HEK293 (cell line): ENCODE measurements around the gene HIVEP2.

ENCODE experiments used
- CTCF ChIA-PET: fragments of 350-600 bp; formaldehyde crosslinking; extraction: SDS; loops from one replicate; lab custom pipeline; 2021; ENCODE audit warnings: antibody characterized with exemption; lab: Yijun Ruan, JAX
- POLR2A ChIA-PET: fragments of 300-600 bp; formaldehyde crosslinking; extraction: SDS; loops from one replicate; lab custom pipeline; 2020; ENCODE audit warnings: antibody characterized with exemption, inconsistent platforms; lab: Yijun Ruan, JAX
- H3K27ac ChIP-seq: fragments of 200-500 bp; sonication (Bioruptor generic); 2 replicates; pipeline ENCODE4 v1.5.1; 2014; ENCODE audit warnings: low read depth, low read length, control low read depth, inconsistent platforms; ENCODE audit errors: extremely low read depth
- H3K36me3 ChIP-seq, 2 experiments: fragments of 200-500 bp in 1 of 2; sonication (Bioruptor generic) in 1 of 2; 1 replicate in 1 of 2; 2 replicates in 1 of 2; pipeline ENCODE4 v1.5.1; 2014 to 2017; ENCODE audit warnings: inconsistent platforms in 2 of 2, low read length in 2 of 2; ENCODE audit not compliant: control insufficient read depth in 2 of 2, insufficient read depth in 1 of 2
- H3K4me1 ChIP-seq: fragments of 200-500 bp; sonication (Bioruptor generic); 2 replicates; pipeline ENCODE4 v1.5.1; 2014; ENCODE audit warnings: mild to moderate bottlenecking, low read length, inconsistent platforms; ENCODE audit not compliant: control insufficient read depth, insufficient read depth
- H3K4me3 ChIP-seq: 2 replicates; pipeline ENCODE4 v1.5.1; 2011; ENCODE audit warnings: low read depth, mild to moderate bottlenecking, control low read depth, low read length, moderate library complexity
- H3K9me3 ChIP-seq: fragments of 200-500 bp; sonication (Bioruptor generic); 2 replicates; pipeline ENCODE4 v1.5.1; 2014; ENCODE audit warnings: low read depth, low read length, inconsistent platforms; ENCODE audit not compliant: control insufficient read depth, insufficient read depth
- ELK4 ChIP-seq: IDR thresholded peaks from 2 replicates; pipeline ENCODE4 v1.6.1; 2011; ENCODE audit warnings: mild to moderate bottlenecking, low read depth, low read length, borderline replicate concordance
- HOXD13 ChIP-seq: sonication (generic); formaldehyde crosslinking; IDR thresholded peaks from 2 replicates; pipeline ENCODE4 v1.8.0; 2022; ENCODE audit warnings: missing genetic modification reagents, borderline replicate concordance
- KLF1 ChIP-seq: fragments of 450-650 bp; formaldehyde crosslinking; IDR thresholded peaks from 2 replicates; pipeline ENCODE4 v1.5.1; 2016; ENCODE audit warnings: missing biosample characterization, missing genetic modification characterization
- SCRT2 ChIP-seq: fragments of 450-650 bp; formaldehyde crosslinking; IDR thresholded peaks from 2 replicates; pipeline ENCODE4 v1.5.1; 2016; ENCODE audit warnings: missing biosample characterization, missing genetic modification characterization
- ZBTB11 ChIP-seq: fragments of 450-650 bp; formaldehyde crosslinking; conservative IDR thresholded peaks from 2 replicates; pipeline ENCODE4 v1.5.1; 2016; ENCODE audit warnings: low read depth, missing biosample characterization, missing genetic modification characterization
- ZBTB20 ChIP-seq: fragments of 450-650 bp; formaldehyde crosslinking; IDR thresholded peaks from 2 replicates; pipeline ENCODE4 v1.5.1; 2016; ENCODE audit warnings: missing biosample characterization, missing genetic modification characterization
- ZFHX2 ChIP-seq: fragments of 450-650 bp; formaldehyde crosslinking; conservative IDR thresholded peaks from 2 replicates; pipeline ENCODE4 v1.5.1; 2016; ENCODE audit warnings: missing biosample characterization, missing genetic modification characterization
- ZFP3 ChIP-seq: fragments of 450-650 bp; formaldehyde crosslinking; IDR thresholded peaks from 2 replicates; pipeline ENCODE4 v1.5.1; 2016; ENCODE audit warnings: low read depth, missing biosample characterization, missing genetic modification characterization
- ZIC2 ChIP-seq: fragments of 450-650 bp; formaldehyde crosslinking; IDR thresholded peaks from 2 replicates; pipeline ENCODE4 v1.5.1; 2016; ENCODE audit warnings: missing biosample characterization, missing genetic modification characterization
- ZNF140 ChIP-seq: fragments of 450-650 bp; formaldehyde crosslinking; IDR thresholded peaks from 2 replicates; pipeline ENCODE4 v1.5.1; 2016; ENCODE audit warnings: missing biosample characterization, missing genetic modification characterization
- ZNF2 ChIP-seq: fragments of 450-650 bp; formaldehyde crosslinking; IDR thresholded peaks from 2 replicates; pipeline ENCODE4 v1.5.1; 2016; ENCODE audit warnings: missing biosample characterization, missing genetic modification characterization
- ZNF302 ChIP-seq: fragments of 450-650 bp; formaldehyde crosslinking; IDR thresholded peaks from 2 replicates; pipeline ENCODE4 v1.5.1; 2016; ENCODE audit warnings: missing biosample characterization, missing genetic modification characterization, low read depth
- ZNF350 ChIP-seq: fragments of 450-650 bp; formaldehyde crosslinking; IDR thresholded peaks from 2 replicates; pipeline ENCODE4 v1.5.0; 2017; ENCODE audit warnings: missing biosample characterization, mild to moderate bottlenecking, missing genetic modification characterization
- ZNF366 ChIP-seq: fragments of 450-650 bp; formaldehyde crosslinking; conservative IDR thresholded peaks from 2 replicates; pipeline ENCODE4 v1.5.1; 2016; ENCODE audit warnings: missing biosample characterization, missing genetic modification characterization
- ZNF433 ChIP-seq: fragments of 450-650 bp; formaldehyde crosslinking; IDR thresholded peaks from 2 replicates; pipeline ENCODE4 v1.5.1; 2016; ENCODE audit warnings: missing biosample characterization, missing genetic modification characterization, low read depth
- ZNF48 ChIP-seq: fragments of 450-650 bp; formaldehyde crosslinking; IDR thresholded peaks from 2 replicates; pipeline ENCODE4 v1.5.1; 2016; ENCODE audit warnings: missing biosample characterization, missing genetic modification characterization
- ZNF514 ChIP-seq: fragments of 450-650 bp; formaldehyde crosslinking; IDR thresholded peaks from 2 replicates; pipeline ENCODE4 v1.5.1; 2016; ENCODE audit warnings: missing biosample characterization, missing genetic modification characterization
- ZNF555 ChIP-seq: fragments of 450-650 bp; formaldehyde crosslinking; conservative IDR thresholded peaks from 2 replicates; pipeline ENCODE4 v1.5.1; 2017; ENCODE audit warnings: missing biosample characterization, mild to moderate bottlenecking, missing genetic modification characterization, inconsistent platforms
- ZNF654 ChIP-seq: fragments of 450-650 bp; formaldehyde crosslinking; IDR thresholded peaks from 2 replicates; pipeline ENCODE4 v1.5.1; 2016; ENCODE audit warnings: low read depth, missing biosample characterization, missing genetic modification characterization
- ZNF707 ChIP-seq: fragments of 450-650 bp; formaldehyde crosslinking; IDR thresholded peaks from 2 replicates; pipeline ENCODE4 v1.5.1; 2016; ENCODE audit warnings: missing biosample characterization, missing genetic modification characterization
- ZNF785 ChIP-seq: fragments of 450-650 bp; formaldehyde crosslinking; IDR thresholded peaks from 2 replicates; pipeline ENCODE4 v1.5.1; 2016; ENCODE audit warnings: missing biosample characterization, missing genetic modification characterization
- ZNF791 ChIP-seq: fragments of 450-650 bp; formaldehyde crosslinking; IDR thresholded peaks from 2 replicates; pipeline ENCODE4 v1.5.1; 2016; ENCODE audit warnings: missing biosample characterization, missing genetic modification characterization
- ZNF830 ChIP-seq: fragments of 450-650 bp; IDR thresholded peaks from 2 replicates; pipeline ENCODE4 v1.5.0; 2018; ENCODE audit warnings: missing biosample characterization, missing genetic modification characterization, low read depth, mild to moderate bottlenecking, moderate library complexity
- ZSCAN30 ChIP-seq: fragments of 450-650 bp; IDR thresholded peaks from 2 replicates; pipeline ENCODE4 v1.5.1; 2018; ENCODE audit warnings: missing biosample characterization, mild to moderate bottlenecking, missing genetic modification characterization, moderate library complexity

Gene HIVEP2

GRCh38 chr6:142809947-142810346 lies 135.0 kb downstream of the HIVEP2 start:
- ChIA-PET CTCF (interaction anchor here (0.7 to 1.6 kb wide), 2 partner anchors 12 to 14 kb away, joined by 3 read pairs; no protein-coding TSS in a partner anchor), POLR2A (no interaction called here)
- no peaks in the 10 kb centered on the region for H3K4me1 ChIP-seq
- no peak overlapping the region for H3K4me3 ChIP-seq
- H3K9me3 ChIP-seq, result no peaks in the 10 kb centered on the region
- H3K36me3 ChIP-seq, result no peaks in the 10 kb centered on the region
- H3K27ac ChIP-seq, result no peak overlapping the region
- TF ChIP-seq KLF1 (tag by site-specific recombination), result no peak
- no peak for TF ChIP-seq ZNF433 (tag by site-specific recombination)
- TF ChIP-seq, all 188 proteins: peak for 0

- Histone ChIP-seq H3K4me3 (no peak overlapping the region), H3K36me3 (no peaks in the 10 kb centered on the region)
- POLR2A ChIA-PET, result no interaction called here
- TF ChIP-seq ZNF785 (tag by site-specific recombination) (peak; percentile 65; the same call in 1 of the 2 replicates), ZNF366 (tag by site-specific recombination) (peak; percentile 100), ZSCAN30 (tag by site-specific recombination) (no peak), HOXD13 (CRISPR knock-in tag) (no peak), ZNF350 (no peak), ZNF302 (tag by site-specific recombination) (no peak), ZNF791 (tag by site-specific recombination) (0 out of 2 replicates have a peak, but pooled peaks have one; percentile 39), ZNF555 (tag by site-specific recombination) (no peak)
- TF ChIP-seq, all 188 proteins: peak for 3
- no peaks in the 10 kb centered on the region for H3K4me1 ChIP-seq
- no peaks in the 10 kb centered on the region for H3K9me3 ChIP-seq
- CTCF ChIA-PET, result interaction anchor here (0.7 to 1.4 kb wide), 2 partner anchors 17 kb away, joined by 3 to 4 read pairs; no protein-coding TSS in a partner anchor
- no peak overlapping the region for H3K27ac ChIP-seq
Measured at GRCh38 chr6:142808405-142809061, 136.4 kb downstream of the HIVEP2 start.

GRCh38 chr6:142805042-142805441 lies 139.9 kb downstream of the HIVEP2 start:
- Histone ChIP-seq H3K27ac (no peak overlapping the region), H3K9me3 (no peaks in the 10 kb centered on the region), H3K4me1 (no peaks in the 10 kb centered on the region)
- TF ChIP-seq ZNF48 (no peak), SCRT2 (tag by site-specific recombination) (0 out of 2 replicates have a peak, but pooled peaks have one; percentile 16)
- TF ChIP-seq, all 188 proteins: peak for 1
- CTCF ChIA-PET, result interaction anchor here (0.6 kb wide), 1 partner anchor 25 kb away, joined by 3 read pairs; no protein-coding TSS in a partner anchor
- POLR2A ChIA-PET, result no interaction called here
- Histone ChIP-seq H3K4me3 (no peak overlapping the region), H3K36me3 (no peaks in the 10 kb centered on the region)

GRCh38 chr6:142804490-142804889 lies 140.5 kb downstream of the HIVEP2 start:
- Histone ChIP-seq H3K4me1 (no peaks in the 10 kb centered on the region), H3K4me3 (no peak overlapping the region), H3K36me3 (no peaks in the 10 kb centered on the region), H3K9me3 (no peaks in the 10 kb centered on the region), H3K27ac (no peak overlapping the region)
- TF ChIP-seq ZFP3 (tag by site-specific recombination), result no peak
- no peak for TF ChIP-seq ZNF140
- no peak for TF ChIP-seq ZIC2 (tag by site-specific recombination)
- no peak for TF ChIP-seq ELK4
- TF ChIP-seq ZNF654 (tag by site-specific recombination), result no peak
- no peak for TF ChIP-seq ZBTB20 (tag by site-specific recombination)
- no peak for TF ChIP-seq ZBTB11 (tag by site-specific recombination)
- no peak for TF ChIP-seq ZNF514 (tag by site-specific recombination)
- no peak for TF ChIP-seq ZFHX2 (tag by site-specific recombination)
- no peak for TF ChIP-seq ZNF707 (tag by site-specific recombination)
- TF ChIP-seq ZNF830 (tag by site-specific recombination), result no peak
- TF ChIP-seq ZNF48, result no peak
- TF ChIP-seq ZNF302 (tag by site-specific recombination), result no peak
- no peak for TF ChIP-seq ZNF2 (tag by site-specific recombination)
- POLR2A ChIA-PET, result no interaction called here
- CTCF ChIA-PET, result no interaction called here
